GM21381 (cell line): ENCODE results near the gene CDC42EP1.
"Not testable (repeated sequence)": the region's sequence is repeated elsewhere in the genome, so short reads cannot be mapped to it uniquely, and the experiment has no call there.

ENCODE experiments used
- ATAC-seq: cut with Tn5 transposase; IDR thresholded peaks from one replicate; pipeline ENCODE4 v1.9.1; 2021; ENCODE audit warnings: mild to moderate bottlenecking, moderate library complexity; ENCODE audit not compliant: unreplicated experiment

CDC42EP1 gene

GRCh38 chr22:37609240-37610152 lies 49.2 kb downstream of the CDC42EP1 start:
- ATAC-seq, result no peak

DNA sequence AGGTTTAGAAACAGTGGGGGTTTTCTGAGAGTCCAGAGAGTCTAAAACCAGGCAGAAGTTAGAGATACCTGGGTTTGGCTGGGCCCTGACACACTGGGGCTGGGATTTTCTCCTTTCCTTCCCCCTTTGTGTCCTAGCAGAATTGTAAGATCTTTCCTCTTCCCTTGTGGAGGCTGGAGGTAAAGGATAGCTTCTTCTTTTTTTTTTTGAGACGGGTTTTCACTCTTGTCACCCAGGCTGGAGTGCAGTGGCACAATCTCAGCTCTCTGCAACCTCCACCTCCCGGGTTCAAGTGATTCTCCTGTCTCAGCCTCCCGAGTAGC lies 49.8 kb downstream of the CDC42EP1 start:
- ATAC-seq, result not testable (repeated sequence)

DNA sequence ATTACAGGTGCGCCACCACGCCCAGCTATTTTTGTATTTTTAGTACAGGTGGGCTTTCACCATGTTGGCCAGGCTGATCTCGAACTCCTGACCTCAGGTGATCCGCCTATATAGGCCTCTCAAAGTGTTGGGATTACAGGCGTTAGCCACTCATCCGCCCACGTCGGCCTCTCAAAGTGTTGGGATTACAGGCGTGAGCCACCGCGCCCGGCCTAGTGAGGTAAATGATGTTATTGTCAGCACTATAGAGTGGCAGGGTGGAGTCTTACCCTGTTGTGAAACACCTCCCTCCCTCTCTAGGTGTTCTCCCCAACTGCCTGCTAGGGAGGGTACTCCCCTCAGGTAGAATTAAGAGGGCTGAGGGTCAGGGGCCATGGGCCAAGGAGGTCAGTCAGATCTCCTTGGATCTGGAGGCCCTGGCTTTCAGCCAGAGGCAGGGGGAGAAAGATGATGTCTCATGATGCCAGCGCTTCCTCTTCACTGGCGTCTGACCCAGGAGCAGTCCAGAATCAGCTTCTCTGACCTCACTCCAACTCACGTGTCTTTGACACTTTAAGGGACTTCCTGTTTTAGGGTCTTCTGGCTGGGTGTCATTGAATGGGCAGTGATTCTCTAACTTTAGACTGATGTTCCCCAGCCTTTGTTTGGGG lies 50.3 kb downstream of the CDC42EP1 start:
- ATAC-seq, result no peak

DNA sequence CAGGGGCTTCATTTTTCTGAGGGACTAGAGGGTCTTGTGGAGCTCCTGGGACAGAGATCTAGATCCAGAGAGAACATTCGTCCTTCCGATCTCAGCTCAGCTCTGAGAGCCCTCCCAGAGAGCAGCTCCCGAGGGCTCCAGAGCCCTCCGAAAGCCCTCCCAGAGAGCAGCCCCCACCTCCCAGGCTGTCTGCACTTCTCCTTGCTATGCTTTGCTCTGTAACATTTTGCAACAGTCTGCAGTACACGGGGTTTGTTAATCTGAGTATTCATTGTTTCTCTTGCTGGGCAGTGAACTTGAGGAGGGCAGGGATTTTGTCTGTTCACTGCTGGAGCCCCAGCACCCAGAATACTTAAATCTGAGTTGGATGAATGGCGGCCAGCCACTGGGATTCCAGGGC lies 50.9 kb downstream of the CDC42EP1 start:
- ATAC-seq, result no peak

DNA sequence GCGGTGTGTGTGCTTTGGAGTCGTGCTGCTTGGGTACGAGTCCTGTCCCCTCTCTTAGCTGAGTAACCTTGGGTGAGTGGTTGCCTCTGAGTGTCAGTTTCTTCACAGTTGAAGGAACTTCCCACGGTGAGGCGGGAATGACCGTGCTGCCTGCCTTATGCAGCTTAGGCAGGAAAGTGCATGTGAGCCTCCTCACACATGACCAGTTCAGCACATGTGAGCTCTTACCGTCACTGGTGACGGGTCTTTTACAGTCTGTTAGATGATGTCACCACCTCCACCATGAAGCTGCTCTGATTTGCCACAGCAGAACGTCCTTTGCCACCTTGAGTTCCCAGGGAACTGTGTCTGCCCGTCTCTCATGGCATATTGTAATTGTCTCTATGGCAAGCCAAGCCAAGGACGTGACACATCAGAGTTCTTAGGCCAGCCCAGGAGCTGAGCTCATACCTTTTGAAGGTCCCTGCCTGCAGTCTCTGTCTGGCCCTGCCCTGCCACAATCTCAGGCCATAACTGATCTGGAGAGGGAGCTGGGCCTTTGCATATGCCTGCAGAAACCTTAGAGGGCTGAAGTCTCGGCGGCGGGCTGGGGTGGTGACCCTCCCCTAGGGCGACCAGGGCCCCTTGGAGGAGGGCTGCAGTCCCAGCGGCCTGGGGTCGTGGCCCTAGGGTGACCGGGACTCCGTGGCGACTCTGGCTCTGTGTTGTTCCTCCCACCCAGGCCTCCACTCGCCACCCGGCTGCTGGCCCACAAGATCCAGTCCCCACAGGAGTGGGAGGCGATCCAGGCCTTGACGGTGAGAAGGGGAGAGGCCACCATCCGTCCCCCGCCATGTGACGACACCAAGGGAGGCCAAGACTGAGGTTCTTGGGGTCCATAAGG lies 56.2 kb downstream of the CDC42EP1 start:
- ATAC-seq, result no peak

GRCh38 chr22:37617431-37617830 lies 57.2 kb downstream of the CDC42EP1 start:
- no peak for ATAC-seq

GRCh38 chr22:37618072-37618656 lies 57.9 kb downstream of the CDC42EP1 start:
- no peak for ATAC-seq

- ATAC-seq, result no peak
Observed at GRCh38 chr22:37618674-37619073, 58.4 kb downstream of the CDC42EP1 start.
